HCT116 (cell line): Measurements from ENCODE around the gene STIMATE. TPM values are rescaled to one million over a fixed set of nuclear protein-coding genes. Genes with fewer than 3 reads are reported as not detected.

ENCODE experiments used
- ATAC-seq: fragments of 200-7000 bp; cut with Tn5 transposase; 2 replicates; pipeline ENCODE4 v1.9.1; 2020; ENCODE audit warnings: mild to moderate bottlenecking, moderate library complexity
- BruUV-seq: library from RNA; stranded (reverse); fragments of 400-500 nt; replicated peaks from 2 replicates; lab custom pipeline; 2021; lab: Mats Ljungman, UMichigan
- CTCF ChIA-PET: fragments of 300-600 bp; sonication (Branson Sonifier 250); formaldehyde crosslinking; loops from one replicate; lab custom pipeline; 2021; ENCODE audit warnings: antibody characterized with exemption; lab: Charles Lee
- POLR2A ChIA-PET: fragments of 300-600, 350-600 bp; sonication (Branson Sonifier 250); formaldehyde crosslinking; loops from one replicate; lab custom pipeline; 2021; ENCODE audit warnings: antibody characterized with exemption; lab: Charles Lee
- RAD21 ChIA-PET, 2 experiments: fragments of 300-600 bp; sonication (Branson Sonifier 250); formaldehyde crosslinking; loops; one replicate each; lab custom pipeline; 2023; ENCODE audit warnings: low total read pairs in 2 of 2; ENCODE audit not compliant: uncharacterized antibody in 2 of 2, unreplicated experiment in 2 of 2, low non-redundant PET in 1 of 2; lab: Charles Lee
- DNase-seq: peaks from one replicate; pipeline ENCODE4 v3.0.0-alpha.2; 2010; ENCODE audit warnings: low read depth, low spot score
- H2AFZ ChIP-seq: fragments of 200-600 bp; shearing (Covaris generic), sonication (generic); 2 replicates; pipeline ENCODE4 v1.6.1; 2017; ENCODE audit warnings: low read depth, mixed run types, mixed read lengths, antibody characterized with exemption, low read length; ENCODE audit not compliant: poor library complexity, severe bottlenecking
- H3K27ac ChIP-seq: 2 replicates; pipeline ENCODE4 v1.5.1; 2012; ENCODE audit warnings: low read depth, low read length
- H3K27me3 ChIP-seq: fragments of 200-600 bp; sonication (generic); 2 replicates; pipeline ENCODE4 v1.6.1; 2016; ENCODE audit warnings: mixed run types, low read length, mixed read lengths; ENCODE audit not compliant: insufficient read depth
- H3K36me3 ChIP-seq, 2 experiments: fragments of 200-500 bp in 1 of 2; fragments of 200-600 bp in 1 of 2; sonication (Bioruptor generic) in 1 of 2; sonication (generic) in 1 of 2; 2 replicates each; pipeline versions ENCODE4 v1.5.1 to v1.6.1; 2014 to 2016; ENCODE audit warnings: low read length in 2 of 2, inconsistent platforms in 1 of 2, mixed read lengths in 1 of 2, mixed run types in 1 of 2; ENCODE audit not compliant: insufficient read depth in 2 of 2, control insufficient read depth in 1 of 2
- H3K4me1 ChIP-seq, 2 experiments: fragments of 200-600 bp in 1 of 2; sonication (generic) in 1 of 2; 2 replicates each; pipeline versions ENCODE4 v1.5.1 to v1.6.1; 2012 to 2017; ENCODE audit warnings: low read length in 2 of 2, inconsistent platforms in 1 of 2, mild to moderate bottlenecking in 1 of 2, mixed read lengths in 1 of 2, mixed run types in 1 of 2, moderate library complexity in 1 of 2; ENCODE audit not compliant: insufficient read depth in 2 of 2, control insufficient read depth in 1 of 2
- H3K4me2 ChIP-seq: fragments of 200-600 bp; sonication (generic); 2 replicates; pipeline ENCODE4 v1.6.1; 2017; ENCODE audit warnings: mixed run types, low read length, mixed read lengths
- H3K4me3 ChIP-seq, 2 experiments: fragments of 200-600 bp in 1 of 2; sonication (generic) in 1 of 2; replicated peaks in 1 of 2; 2 replicates each; pipeline ENCODE4 v1.5.1; 2011 to 2016; ENCODE audit warnings: low read length in 2 of 2, control low read depth in 1 of 2, low read depth in 1 of 2, mild to moderate bottlenecking in 1 of 2, mixed read lengths in 1 of 2, mixed run types in 1 of 2
- H3K79me2 ChIP-seq: fragments of 200-600 bp; sonication (generic); 2 replicates; pipeline ENCODE4 v1.6.1; 2017; ENCODE audit warnings: mild to moderate bottlenecking, mixed run types, low read length, moderate library complexity, mixed read lengths; ENCODE audit not compliant: insufficient read depth
- H3K9ac ChIP-seq: fragments of 200-600 bp; sonication (generic); 2 replicates; pipeline ENCODE4 v1.6.1; 2016; ENCODE audit warnings: low read length, mixed read lengths
- H3K9me2 ChIP-seq: fragments of 200-600 bp; sonication (generic), shearing (Covaris generic); 2 replicates; pipeline ENCODE4 v1.6.1; 2017; ENCODE audit warnings: mixed run types, mild to moderate bottlenecking, moderate library complexity; ENCODE audit not compliant: insufficient read depth
- H3K9me3 ChIP-seq, 2 experiments: fragments of 200-500 bp in 1 of 2; fragments of 200-600 bp in 1 of 2; sonication (Bioruptor generic) in 1 of 2; sonication (generic) in 1 of 2; 2 replicates each; pipeline ENCODE4 v1.6.1; 2014 to 2017; ENCODE audit warnings: low read length in 2 of 2, mixed read lengths in 2 of 2, inconsistent platforms in 1 of 2, low read depth in 1 of 2, mild to moderate bottlenecking in 1 of 2, mixed run types in 1 of 2, moderate library complexity in 1 of 2; ENCODE audit not compliant: control insufficient read depth in 1 of 2, insufficient read depth in 1 of 2
- H4K20me1 ChIP-seq: fragments of 200-600 bp; sonication (generic), shearing (Covaris generic); 2 replicates; pipeline ENCODE4 v1.6.1; 2017; ENCODE audit warnings: mixed run types, mild to moderate bottlenecking, moderate library complexity; ENCODE audit not compliant: insufficient read depth
- CTCF ChIP-seq, 3 experiments: fragments of 200-600 bp in 1 of 3; sonication (generic) in 1 of 3; IDR thresholded peaks in 2 of 3; conservative IDR thresholded peaks in 1 of 3; 2 replicates each; pipeline ENCODE4 v1.5.1; 2012 to 2017; ENCODE audit warnings: low read depth in 2 of 3, low read length in 2 of 3, antibody characterized with exemption in 1 of 3, borderline replicate concordance in 1 of 3, control low read depth in 1 of 3, mild to moderate bottlenecking in 1 of 3, mixed read lengths in 1 of 3, mixed run types in 1 of 3, moderate library complexity in 1 of 3; ENCODE audit not compliant: insufficient read depth in 1 of 3
- ELF1 ChIP-seq: IDR thresholded peaks from 2 replicates; pipeline ENCODE4 v1.6.1; 2012; ENCODE audit warnings: low read depth, borderline replicate concordance
- FOSL1 ChIP-seq: IDR thresholded peaks from 2 replicates; pipeline ENCODE4 v1.6.1; 2012; ENCODE audit warnings: low read depth
- JUND ChIP-seq: IDR thresholded peaks from 2 replicates; pipeline ENCODE4 v1.6.1; 2012
- POLR2A ChIP-seq: IDR thresholded peaks from 2 replicates; pipeline ENCODE4 v1.7.0; 2011; ENCODE audit warnings: borderline replicate concordance; ENCODE audit not compliant: insufficient read depth, insufficient read length; ENCODE audit errors: extremely low read depth
- TCF7L2 ChIP-seq: IDR thresholded peaks from 2 replicates; pipeline ENCODE4 v1.7.0; 2011; ENCODE audit warnings: borderline replicate concordance, inconsistent platforms; ENCODE audit not compliant: insufficient read depth, insufficient read length; ENCODE audit errors: extremely low read depth
- YY1 ChIP-seq: IDR thresholded peaks from 2 replicates; pipeline ENCODE4 v1.6.1; 2011; ENCODE audit warnings: low read length, low read depth, moderate library complexity, mild to moderate bottlenecking; ENCODE audit not compliant: insufficient replicate concordance; ENCODE audit errors: extremely low read depth
- ZFX ChIP-seq: fragments of 450-650 bp; IDR thresholded peaks from 2 replicates; pipeline ENCODE4 v1.6.1; 2017
- intact Hi-C: fragments of 100-400 bp; cut with micrococcal nuclease; formaldehyde crosslinking; loops from 2 replicates; pipeline ENCODE4 v1.10.0; 2022
- total RNA-seq: library from RNA; stranded (reverse); gene quantifications from one replicate; pipeline ENCODE4 v1.2.1, GENCODE V29; 2021; ENCODE audit not compliant: unreplicated experiment
- TF ChIP-seq, protein P1 (sequence below): IDR thresholded peaks from 2 replicates; pipeline ENCODE4 v1.6.1; 2012
- TF ChIP-seq, protein P2 (sequence below): IDR thresholded peaks from 2 replicates; pipeline ENCODE4 v1.6.1; 2012
- TF ChIP-seq, protein P3 (sequence below): IDR thresholded peaks from 2 replicates; pipeline ENCODE4 v1.6.1; 2012; ENCODE audit warnings: low read depth

Gene STIMATE
- total RNA-seq, 1 experiment from 2014 or later: 20.2 TPM

DNA sequence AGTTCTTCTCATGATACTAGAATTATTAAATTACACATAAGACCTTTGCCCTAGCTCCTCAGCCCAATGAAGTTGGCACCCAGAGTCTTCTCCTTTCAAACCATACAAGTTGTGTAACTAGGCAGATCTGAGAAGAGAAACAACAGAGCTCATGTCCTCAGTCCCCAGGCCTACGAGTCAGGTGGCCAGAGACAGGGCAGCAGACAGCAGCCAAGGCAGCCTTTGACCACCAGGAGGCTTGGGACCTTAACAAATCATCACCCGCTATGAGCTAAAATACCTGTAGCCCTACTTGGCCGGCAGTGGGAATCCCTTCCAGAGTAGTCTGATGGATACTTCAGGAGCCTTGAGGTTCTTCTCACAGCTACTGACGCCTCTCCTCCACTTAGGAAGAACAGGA lies 18.3 kb downstream of the STIMATE start:
- Histone ChIP-seq H3K9me3 (no peaks in the 10 kb centered on the region), H3K79me2 (no peaks in the 10 kb centered on the region), H3K9ac (no peak overlapping the region), H3K4me1 (no peaks in the 10 kb centered on the region; a peak in 1 of 4 replicates), H3K27me3 (no peaks in the 10 kb centered on the region), H3K27ac (no peak overlapping the region), H3K4me3 (no peak overlapping the region), H3K4me2 (no peak overlapping the region), H4K20me1 (no peaks in the 10 kb centered on the region), H3K9me2 (no peaks in the 10 kb centered on the region), H3K36me3 (no peaks in the 10 kb centered on the region), H2AFZ (no peak overlapping the region)
- DNase-seq (no peak), ATAC-seq (peak; percentile 62)
- CTCF ChIA-PET: interaction anchor here (1.0 kb wide), 1 partner anchor 56 kb away, joined by 3 read pairs; no protein-coding TSS in a partner anchor
- RAD21 ChIA-PET: no interaction called here
- peak in 2 of 3 experiments; percentile 31 to 41; a peak in 4 of 6 replicates for TF ChIP-seq CTCF (IDR thresholded peaks at IDR 0.05 in 2 of 3, conservative IDR thresholded peaks at IDR 0.05 in 1 of 3; ENCODE audit: borderline replicate concordance in 1 of 3, insufficient read depth in 1 of 3, low read depth in 2 of 3, low read length in 2 of 3)
- no peak for TF ChIP-seq YY1
- POLR2A ChIA-PET: no interaction called here
- intact Hi-C loops: no loop called here
- BruUV-seq: no TSS peak

GRCh38 chr3:52877085-52877484 lies 20.3 kb downstream of the STIMATE start:
- Histone ChIP-seq H3K79me2 (no peaks in the 10 kb centered on the region), H3K4me1 (no peaks in the 10 kb centered on the region; a peak in 1 of 4 replicates), H3K9ac (no peak overlapping the region), H4K20me1 (no peaks in the 10 kb centered on the region), H3K27me3 (no peaks in the 10 kb centered on the region), H3K36me3 (no peaks in the 10 kb centered on the region), H3K4me3 (no peak overlapping the region), H3K9me3 (no peaks in the 10 kb centered on the region), H3K9me2 (no peaks in the 10 kb centered on the region), H3K4me2 (no peak overlapping the region), H2AFZ (no peak overlapping the region), H3K27ac (no peak overlapping the region)
- DNase-seq (no peak), ATAC-seq (no peak)
- ChIA-PET POLR2A (no interaction called here), RAD21 (no interaction called here), CTCF (no interaction called here)
- intact Hi-C loops: no loop called here
- no TSS peak for BruUV-seq
- TF ChIP-seq, protein P1, sequence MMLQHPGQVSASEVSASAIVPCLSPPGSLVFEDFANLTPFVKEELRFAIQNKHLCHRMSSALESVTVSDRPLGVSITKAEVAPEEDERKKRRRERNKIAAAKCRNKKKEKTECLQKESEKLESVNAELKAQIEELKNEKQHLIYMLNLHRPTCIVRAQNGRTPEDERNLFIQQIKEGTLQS: no peak
- TF ChIP-seq CTCF (IDR thresholded peaks at IDR 0.05 in 2 of 3, conservative IDR thresholded peaks at IDR 0.05 in 1 of 3; ENCODE audit: borderline replicate concordance in 1 of 3, insufficient read depth in 1 of 3, low read depth in 2 of 3, low read length in 2 of 3) (no peak), ZFX (no peak), POLR2A (no peak), JUND (no peak), ELF1 (no peak), FOSL1 (no peak), TCF7L2 (no peak)
- TF ChIP-seq, protein P2, sequence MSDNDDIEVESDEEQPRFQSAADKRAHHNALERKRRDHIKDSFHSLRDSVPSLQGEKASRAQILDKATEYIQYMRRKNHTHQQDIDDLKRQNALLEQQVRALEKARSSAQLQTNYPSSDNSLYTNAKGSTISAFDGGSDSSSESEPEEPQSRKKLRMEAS: no peak
- TF ChIP-seq, protein P3, sequence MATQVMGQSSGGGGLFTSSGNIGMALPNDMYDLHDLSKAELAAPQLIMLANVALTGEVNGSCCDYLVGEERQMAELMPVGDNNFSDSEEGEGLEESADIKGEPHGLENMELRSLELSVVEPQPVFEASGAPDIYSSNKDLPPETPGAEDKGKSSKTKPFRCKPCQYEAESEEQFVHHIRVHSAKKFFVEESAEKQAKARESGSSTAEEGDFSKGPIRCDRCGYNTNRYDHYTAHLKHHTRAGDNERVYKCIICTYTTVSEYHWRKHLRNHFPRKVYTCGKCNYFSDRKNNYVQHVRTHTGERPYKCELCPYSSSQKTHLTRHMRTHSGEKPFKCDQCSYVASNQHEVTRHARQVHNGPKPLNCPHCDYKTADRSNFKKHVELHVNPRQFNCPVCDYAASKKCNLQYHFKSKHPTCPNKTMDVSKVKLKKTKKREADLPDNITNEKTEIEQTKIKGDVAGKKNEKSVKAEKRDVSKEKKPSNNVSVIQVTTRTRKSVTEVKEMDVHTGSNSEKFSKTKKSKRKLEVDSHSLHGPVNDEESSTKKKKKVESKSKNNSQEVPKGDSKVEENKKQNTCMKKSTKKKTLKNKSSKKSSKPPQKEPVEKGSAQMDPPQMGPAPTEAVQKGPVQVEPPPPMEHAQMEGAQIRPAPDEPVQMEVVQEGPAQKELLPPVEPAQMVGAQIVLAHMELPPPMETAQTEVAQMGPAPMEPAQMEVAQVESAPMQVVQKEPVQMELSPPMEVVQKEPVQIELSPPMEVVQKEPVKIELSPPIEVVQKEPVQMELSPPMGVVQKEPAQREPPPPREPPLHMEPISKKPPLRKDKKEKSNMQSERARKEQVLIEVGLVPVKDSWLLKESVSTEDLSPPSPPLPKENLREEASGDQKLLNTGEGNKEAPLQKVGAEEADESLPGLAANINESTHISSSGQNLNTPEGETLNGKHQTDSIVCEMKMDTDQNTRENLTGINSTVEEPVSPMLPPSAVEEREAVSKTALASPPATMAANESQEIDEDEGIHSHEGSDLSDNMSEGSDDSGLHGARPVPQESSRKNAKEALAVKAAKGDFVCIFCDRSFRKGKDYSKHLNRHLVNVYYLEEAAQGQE: no peak
